NOMO-1 treated with dmso at 0.1 percent for 144 hours (cell line): ENCODE results near the gene PTEN.
"Not testable (repeated sequence)": the region's sequence is repeated elsewhere in the genome, so short reads cannot be mapped to it uniquely, and the experiment has no call there.

ENCODE experiments used
- DNase-seq: peaks from one replicate; lab custom pipeline; 2025; ENCODE audit not compliant: unreplicated experiment; lab: John Stamatoyannopoulos, UW

PTEN gene

DNA sequence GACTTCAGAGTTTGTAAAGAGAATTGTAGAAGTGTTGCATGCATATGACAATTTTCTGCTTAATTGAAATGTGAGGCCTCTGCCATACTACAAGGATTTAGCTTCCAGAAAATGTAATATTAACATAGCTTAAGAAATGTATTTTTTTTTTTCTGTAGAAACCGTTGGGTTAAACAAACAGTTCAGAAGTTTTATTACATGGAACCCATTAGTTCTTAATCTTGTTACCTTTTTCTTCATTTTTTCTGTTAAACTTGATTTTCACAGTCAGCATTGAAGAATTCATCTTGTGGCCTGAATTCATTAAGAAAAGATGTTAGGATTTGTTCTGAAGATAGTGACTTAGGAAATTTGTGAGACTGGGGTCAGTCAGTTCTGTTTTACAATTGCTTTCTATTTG, 4.9 kb downstream of the PTEN start:
- DNase-seq = no peak

DNA sequence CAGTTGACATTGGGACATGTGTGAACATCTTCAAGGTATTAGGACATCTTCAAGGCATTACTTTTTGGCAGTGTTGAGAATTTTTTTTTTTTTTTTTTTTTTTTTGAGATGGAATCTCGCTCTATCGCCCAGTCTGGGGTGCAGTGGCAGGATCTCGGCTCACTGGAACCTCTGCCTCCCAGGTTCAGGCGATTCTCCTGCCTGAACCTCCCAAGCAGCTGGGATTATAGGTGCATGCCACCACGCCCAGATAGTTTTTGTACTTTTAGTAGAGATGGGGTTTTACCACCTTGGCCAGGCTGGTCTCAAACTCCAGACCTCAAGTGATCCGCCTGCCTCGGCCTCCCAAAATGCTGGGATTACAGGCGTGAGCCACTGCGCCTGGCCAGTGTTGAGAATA, 5.7 kb downstream of the PTEN start:
- not testable (repeated sequence) for DNase-seq

DNA sequence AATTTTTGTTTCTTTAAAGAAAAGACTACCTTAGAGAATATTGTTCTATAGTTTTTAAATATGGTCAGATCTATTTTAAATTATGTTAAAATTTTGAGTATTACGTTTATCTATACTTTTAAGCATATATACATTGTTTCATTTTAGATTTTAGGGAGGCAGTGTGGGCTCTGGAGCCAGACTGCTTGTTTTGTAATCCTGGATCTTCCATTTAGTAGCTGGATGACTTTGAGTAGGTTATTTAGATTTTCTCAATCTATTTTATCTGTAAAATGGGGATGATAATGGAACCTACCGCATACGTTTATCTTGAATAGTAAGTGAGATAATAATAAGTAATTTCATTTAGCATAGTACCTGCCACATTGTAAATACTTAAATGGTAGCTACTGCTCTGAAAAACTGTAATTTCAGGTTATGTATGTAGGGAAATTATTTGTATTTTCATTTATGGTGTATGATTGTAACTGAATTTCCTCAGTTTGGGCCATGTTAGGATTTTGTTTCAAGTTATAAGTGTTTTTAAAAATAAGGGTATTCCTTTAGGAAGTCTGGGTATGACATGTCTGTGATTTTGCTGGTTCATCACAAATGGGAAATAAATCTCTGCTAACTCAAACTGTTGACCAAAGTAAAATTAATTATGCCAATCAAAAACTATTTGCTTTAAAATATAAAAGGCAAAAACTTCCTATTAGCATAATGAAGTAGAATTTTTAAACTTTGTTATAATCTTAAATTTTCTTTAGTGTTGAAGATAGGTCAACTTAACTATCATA, 6.5 kb downstream of the PTEN start:
- no peak for DNase-seq

DNA sequence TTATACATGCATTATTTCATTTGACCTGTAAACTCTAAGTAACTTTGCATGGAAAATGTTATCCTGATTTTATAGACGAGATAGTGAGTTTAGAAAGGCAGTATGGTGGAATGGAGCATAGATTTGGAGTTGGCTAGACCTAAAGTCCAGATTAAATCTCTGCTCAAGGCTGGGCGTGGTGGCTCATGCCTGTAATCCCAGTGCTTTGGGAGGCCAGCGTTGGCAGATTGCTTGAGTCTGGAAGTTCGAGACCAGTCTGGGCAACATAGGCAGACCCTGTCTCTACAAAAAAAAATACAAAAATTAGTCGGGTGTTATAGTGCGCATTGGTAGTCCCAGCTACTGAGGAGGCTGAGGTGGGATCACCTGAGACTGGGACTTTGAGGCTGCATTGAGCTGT, 9.4 kb downstream of the PTEN start:
- DNase-seq = no peak

DNA sequence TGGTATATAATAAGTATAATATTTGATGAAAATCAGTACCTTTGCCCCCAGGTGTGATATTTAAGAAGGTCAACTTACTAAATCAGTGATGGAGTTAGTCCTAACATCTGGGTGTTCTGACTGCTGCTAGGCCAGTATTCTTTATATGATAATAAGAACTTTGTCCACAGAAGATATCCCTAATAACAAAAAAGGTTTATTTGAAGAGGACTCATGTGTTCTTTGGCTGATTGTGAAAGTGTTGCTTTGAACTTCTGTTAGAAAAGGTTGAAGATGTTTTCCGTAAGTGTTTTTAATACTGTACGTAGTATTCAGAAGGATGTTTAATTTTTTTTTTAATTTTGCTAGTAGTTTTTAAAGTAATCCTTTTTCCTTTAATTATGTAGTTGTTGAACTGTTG, 10.2 kb downstream of the PTEN start:
- DNase-seq = no peak

DNA sequence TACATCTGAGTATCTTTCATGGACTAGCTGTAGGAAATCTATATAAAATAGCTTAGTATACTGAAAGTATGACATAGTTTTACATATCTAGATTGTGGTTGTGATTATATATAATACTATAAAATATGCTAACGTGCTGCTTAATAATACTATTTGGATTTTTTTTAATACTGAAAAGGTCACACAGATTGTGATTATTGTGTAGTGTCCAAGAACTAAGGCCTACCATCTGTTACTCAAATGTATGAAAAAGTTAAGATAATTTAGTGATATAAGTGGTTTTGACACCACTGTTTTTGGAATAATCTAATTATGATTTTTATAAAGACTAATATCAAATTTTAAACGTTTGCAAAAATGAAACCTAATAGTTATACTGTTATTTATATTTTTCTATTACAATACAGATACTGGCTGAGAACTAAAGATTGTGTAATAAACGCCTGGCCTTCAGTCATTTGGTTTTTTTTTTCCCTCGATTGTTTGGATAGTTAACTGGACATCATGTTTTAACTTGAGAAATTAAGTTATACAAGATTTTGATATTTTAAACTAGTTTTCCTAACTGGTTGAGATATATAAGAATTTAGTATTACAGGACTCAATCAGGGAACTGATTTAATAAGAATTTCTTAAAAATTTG, 12.6 kb downstream of the PTEN start:
- no peak for DNase-seq

DNA sequence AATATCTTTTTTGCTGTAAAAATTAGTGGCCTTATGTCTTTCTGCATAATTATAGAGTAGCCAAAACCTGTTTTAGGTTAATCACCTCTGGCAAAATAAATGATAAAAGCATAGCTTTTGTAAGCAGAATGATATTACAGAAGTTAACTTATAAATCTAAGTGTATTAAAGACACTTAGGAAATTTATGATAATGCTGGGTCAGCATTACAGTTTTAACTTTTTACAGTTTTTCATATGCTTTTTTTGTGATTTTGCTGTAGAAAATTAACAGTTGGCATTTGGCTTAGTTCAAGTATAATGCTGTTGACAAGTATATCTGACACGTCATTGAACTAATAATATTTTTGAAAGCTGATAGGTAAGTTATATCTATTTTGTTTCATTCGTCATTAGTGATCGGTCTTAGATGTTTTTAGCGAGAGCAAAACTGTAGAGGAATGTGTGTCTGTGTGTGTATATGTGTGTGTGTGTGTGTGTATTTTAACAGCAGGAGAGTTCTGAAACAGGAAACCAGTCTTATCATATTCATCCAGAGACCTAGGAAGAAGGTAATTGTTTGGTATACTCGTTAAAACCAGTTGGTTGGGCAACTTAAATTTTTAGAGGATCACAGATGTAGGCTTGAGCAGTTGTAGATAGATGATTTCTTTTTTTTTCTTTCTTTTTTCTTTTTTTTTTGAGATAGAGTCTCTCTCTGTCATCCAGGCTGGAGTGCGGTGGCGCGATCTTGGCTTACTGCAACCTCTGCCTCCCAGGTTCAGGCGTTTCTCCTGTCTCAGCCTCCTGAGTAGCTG, 15.4 kb downstream of the PTEN start:
- DNase-seq = no peak

DNA sequence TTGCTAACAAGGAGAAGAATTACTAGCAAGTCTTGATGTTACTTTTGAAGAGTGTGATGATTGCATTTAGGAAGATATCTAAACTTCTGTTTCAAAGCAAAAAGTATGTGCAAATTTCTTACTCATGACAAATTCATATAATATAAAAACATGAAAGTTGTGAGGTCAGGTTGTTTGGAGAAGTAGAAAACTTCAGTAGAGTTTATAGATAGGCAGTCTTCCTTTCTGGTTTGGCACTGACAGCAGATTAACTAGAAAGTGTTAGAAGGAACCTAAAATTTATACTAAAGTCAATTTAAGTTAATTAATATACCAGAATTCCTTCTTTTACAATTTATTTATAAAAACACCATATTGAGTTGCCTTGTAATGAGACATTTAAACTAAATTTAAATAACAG, 16.9 kb downstream of the PTEN start:
- DNase-seq = no peak

DNA sequence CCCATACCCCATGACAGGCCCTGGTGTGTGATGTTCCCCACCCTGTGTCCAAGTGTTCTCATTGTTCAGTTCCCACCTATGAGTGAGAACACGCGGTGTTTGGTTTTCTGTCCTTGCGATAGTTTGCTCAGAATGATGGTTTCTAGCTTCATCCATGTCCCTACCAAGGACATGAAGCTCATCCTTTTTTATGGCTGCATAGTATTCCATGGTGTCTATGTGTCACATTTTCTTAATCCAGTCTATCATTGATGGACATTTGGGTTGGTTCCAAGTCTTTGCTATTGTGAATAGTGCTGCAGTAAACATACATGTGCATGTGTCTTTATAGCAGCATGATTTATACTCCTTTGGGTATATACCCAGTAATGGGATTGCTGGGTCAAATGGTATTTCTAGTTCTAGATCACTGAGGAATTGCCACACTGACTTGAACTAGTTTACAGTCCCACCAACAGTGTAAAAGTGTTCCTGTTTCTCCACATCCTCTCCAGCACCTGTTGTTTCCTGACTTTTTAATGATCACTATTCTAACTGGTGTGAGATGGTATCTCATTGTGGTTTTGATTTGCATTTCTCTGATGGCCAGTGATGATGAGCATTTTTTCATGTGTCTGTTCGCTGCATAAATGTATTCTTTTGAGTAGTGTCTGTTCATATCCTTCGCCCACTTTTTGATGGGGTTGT, 18.1 kb downstream of the PTEN start:
- not testable (repeated sequence) for DNase-seq

DNA sequence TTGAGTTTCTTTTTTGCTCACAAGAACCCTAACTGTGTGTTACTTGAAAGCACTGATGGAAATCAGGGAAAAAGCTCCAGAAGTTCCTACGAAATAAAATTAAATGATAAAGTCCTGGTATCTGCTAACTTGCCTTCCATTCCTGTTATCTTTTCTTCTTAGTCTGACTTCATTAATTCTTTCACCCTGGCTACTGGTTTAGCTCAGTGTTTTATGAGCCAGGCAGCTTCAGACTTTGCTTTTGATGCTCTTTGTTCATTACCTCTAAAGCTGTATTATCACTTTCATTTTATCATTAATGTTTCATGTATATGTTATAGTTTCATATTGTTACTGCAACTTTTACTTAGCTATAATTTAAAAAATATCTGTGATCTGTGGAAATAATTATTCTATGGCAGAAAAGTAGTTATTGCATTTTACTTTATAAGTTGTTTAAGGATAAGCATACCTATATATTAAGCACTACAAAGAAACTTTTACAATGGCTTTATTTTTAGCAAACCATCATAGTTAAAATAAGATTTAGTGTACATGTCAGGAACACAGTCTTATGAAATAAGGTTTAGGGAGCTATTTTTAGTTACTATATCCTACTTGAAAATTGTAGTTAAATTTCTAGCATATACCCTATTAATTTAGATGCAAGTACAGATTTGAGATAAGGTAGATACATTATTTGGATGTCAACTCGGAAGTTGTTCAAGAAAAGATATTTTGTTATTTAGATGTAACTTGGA, 19.3 kb downstream of the PTEN start:
- no peak for DNase-seq

DNA sequence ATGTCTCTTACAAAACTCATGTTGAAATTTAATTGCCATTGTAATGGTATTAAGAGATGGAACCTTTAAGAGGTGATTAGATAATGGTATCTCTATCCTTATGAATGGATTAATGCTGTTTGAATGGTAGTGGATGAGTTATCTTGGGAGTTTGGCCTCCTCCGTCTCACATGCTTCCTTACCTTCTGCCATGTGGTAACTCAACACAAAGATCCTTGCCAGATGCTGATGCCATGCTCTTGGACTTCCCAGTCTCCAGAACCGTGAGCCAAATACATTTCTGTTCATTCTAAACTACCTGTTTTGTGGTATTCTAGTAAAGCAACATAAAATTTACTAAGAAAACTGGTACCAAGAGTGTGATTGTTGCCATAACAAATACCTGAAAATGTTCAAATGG, 23.2 kb downstream of the PTEN start:
- DNase-seq = no peak

DNA sequence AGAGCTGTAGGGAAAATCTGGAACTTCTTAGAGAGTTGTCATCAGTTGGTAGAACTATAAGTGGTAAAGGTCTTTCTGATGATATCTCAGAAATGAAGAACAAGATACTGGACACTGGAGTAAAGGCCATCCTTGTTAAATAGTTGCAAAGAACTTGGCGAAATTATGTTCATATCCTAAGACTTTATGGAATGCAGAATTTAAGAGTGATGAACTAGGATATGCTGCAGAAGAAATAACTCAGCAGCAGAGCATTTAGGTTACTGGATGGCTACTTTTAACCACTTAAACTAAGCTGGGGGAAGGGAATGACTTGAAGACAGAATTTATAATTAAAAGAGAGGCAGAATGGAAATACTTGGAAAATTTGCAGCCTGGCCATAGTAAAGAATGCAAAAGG, 23.7 kb downstream of the PTEN start:
- DNase-seq = no peak

DNA sequence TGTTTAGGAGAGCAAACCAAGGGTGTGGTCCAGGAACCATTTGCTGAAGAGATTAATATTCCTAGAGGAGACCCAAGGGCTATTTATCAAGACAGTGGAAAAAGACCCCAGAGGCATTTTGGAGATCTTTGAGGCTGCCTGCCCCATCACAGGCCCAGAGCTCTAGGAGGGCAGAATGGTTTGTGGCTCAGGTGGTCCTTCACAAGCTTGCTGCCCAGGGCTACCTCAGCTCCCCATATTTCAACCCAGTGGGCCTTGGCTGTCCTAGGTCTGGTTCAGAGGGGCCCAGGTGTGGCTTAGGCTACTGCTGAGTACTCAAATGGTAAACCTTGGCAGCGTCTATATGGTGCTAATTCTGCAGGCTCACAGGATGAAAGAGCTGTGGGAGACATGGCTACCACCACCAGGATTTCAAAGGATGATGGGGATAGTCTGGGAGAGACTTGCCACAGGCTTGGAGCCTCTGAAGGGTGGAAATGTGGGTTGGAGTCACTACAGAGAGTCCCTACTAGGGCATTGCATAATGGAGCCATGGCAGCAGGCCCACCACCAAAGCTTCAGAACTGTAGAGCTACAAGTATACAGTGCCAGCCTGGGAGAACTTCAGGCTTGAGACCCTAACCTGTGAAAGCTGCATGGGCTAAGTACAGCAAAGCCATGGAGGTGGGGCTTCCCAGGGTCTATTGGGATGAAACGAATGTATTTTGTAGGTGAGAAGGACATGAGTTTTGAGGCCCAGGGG, 24.3 kb downstream of the PTEN start:
- no peak for DNase-seq

DNA sequence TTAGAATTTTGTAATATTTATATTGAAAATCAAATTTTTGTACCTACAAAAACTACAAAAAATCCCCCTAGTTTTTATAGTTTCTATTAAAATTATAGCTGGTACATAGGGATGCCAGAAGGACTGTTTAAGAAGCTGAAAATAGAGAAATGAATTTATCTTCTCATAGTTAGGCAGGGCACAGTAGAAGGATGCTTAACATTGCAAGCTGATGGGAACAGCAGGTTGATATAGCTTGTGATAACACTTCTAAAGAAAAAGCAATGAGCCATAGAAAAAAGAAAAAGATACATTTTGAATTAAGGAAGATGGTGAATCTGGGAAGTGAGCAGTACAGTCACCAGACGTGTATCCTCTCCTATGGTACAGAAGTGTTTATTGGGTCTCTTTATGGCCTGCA, 32.0 kb downstream of the PTEN start:
- DNase-seq = no peak

DNA sequence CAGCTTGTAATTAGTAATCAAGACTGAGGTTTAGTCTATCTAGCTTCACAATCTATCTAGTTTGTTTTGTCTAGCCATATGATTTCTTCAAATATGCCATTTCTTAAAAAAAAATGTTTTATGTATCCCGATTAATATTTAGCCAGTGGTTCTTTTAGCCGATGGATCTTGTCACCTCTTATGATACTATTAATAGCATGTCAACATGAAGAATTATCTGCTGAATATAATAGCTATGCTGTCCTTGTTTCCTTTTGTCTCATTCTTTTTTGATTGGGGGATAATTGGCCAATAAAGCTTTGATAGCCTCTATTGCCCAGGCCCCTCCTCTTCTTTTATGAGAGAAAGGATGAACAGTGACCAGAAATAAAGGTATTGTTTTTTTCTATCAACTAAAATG, 32.8 kb downstream of the PTEN start:
- no peak for DNase-seq

DNA sequence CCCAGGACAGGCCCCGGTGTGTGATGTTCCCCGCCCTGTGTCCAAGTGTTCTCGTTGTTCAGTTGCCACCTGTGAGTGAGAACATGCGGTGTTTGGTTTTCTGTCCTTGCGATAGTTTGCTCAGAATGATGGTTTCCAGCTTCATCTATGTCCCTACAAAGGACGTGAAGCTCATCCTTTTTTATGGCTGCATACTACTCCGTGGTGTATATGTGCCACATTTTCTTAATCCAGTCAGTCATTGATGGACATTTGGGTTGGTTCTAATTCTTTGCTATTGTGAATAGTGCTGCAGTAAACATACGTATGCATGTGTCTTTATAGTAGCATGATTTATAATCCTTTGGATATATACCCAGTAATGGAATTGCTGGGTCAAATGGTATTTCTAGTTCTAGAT, 34.5 kb downstream of the PTEN start:
- DNase-seq = not testable (repeated sequence)

DNA sequence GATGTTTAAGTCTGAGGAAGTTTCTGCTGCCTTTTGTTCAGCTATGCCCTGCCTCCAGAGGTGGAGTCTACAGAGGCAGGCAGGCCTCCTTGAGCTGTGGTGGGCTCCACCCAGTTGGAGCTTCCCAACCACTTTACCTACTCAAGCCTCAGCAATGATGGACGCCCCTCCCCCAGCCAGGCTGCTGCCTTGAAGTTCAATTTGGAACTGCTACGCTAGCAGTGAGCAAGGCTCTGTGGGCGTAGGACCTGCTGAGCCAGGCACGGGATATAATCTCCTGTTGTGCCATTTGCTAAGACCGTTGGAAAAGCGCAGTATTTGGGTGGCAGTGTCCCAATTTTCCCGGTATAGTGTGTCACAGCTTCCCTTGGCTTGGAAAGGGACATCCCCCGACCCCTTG, 40.0 kb downstream of the PTEN start:
- DNase-seq = not testable (repeated sequence)

DNA sequence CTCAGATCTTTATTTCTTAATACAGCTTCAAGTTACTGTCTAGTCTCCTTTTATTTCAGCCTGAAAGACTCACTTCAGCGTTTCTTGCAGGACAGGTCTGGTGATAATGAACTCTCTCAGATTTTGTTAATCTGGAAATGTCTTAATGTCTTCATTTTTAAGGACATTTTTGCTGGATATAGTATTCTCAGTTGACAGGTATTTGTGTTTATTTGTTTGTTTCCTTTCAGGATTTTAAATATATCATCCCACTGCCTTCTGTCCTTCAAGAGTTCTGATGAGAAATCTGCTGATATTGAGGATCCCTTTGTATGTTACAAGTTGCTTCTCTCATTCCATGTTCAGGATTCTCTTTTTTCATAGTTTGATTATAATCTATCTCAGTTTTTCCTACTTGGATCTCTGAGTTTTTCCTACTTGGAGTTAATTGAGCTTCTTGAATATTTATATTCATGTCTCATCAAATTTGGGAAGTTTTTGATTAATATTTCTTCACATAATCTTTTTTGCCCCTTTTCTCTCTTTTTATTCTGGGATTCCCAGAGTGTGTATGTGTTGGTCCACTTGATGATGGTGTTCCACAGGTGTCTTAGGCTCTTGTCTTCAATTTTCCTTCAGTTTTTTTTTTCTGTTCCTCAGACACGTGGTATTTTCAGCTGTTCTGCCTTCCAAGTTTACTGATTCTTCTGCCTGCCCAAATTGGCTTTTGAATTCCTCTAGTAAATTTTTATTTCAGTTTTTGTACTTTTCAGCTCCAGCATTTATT, 49.9 kb downstream of the PTEN start:
- DNase-seq = no peak

DNA sequence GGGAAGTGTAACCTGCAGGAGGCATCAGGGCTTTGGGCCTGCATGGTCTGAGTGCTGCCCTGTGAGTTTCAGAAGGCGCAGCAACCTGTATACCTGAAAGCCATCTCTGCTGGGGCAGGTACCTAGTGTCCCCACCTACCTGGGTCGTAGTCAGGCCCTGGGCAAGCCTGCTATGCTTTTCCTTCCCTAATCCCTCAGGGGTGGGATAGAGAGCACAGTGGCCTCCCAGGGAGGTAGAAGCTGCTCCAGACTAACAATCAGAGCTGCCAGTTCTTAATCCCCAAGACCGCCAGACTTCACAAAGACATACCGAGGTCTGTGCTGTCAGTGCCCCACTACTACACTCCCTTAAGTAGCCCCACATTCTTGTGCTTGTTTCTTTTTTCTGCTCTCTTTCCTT, 52.0 kb downstream of the PTEN start:
- DNase-seq = no peak
